PC-9 (cell line): ENCODE data around the gene DGCR2. TPM values are rescaled to one million over a fixed set of nuclear protein-coding genes. Genes with fewer than 3 reads are reported as not detected.

ENCODE experiments used
- BruUV-seq: library from RNA; stranded (reverse); fragments of 400-500 nt; replicated peaks from 2 replicates; lab custom pipeline; 2021; lab: Mats Ljungman, UMichigan
- CTCF ChIA-PET: fragments of 300-600 bp; sonication (Branson Sonifier 250); formaldehyde crosslinking; loops from one replicate; lab custom pipeline; 2022; ENCODE audit warnings: antibody characterized with exemption; lab: Charles Lee
- POLR2A ChIA-PET: fragments of 300-600 bp; sonication (Branson Sonifier 250); formaldehyde crosslinking; loops from one replicate; lab custom pipeline; 2022; ENCODE audit warnings: antibody characterized with exemption; ENCODE audit not compliant: unreplicated experiment; lab: Charles Lee
- DNase-seq, 2 experiments: peaks; one replicate each; pipeline versions ENCODE4 v3.0.0 to v3.0.0-alpha.2; 2015 to 2022; ENCODE audit warnings: mixed read lengths in 1 of 2
- H2AFZ ChIP-seq: fragments of 200-600 bp; sonication (generic); 2 replicates; pipeline ENCODE4 v1.8.1; 2017; ENCODE audit warnings: antibody characterized with exemption
- H3F3A ChIP-seq: fragments of 200-600 bp; sonication (generic); 2 replicates; pipeline ENCODE4 v1.8.1; 2017; ENCODE audit warnings: antibody characterized with exemption, mild to moderate bottlenecking, low read depth; ENCODE audit not compliant: insufficient read depth
- H3K27ac ChIP-seq: fragments of 200-600 bp; sonication (generic); 2 replicates; pipeline ENCODE4 v1.6.1; 2016; ENCODE audit warnings: mixed run types
- H3K27me3 ChIP-seq: fragments of 200-600 bp; sonication (generic); 2 replicates; pipeline ENCODE4 v1.6.1; 2016; ENCODE audit warnings: low read depth, mixed run types; ENCODE audit not compliant: insufficient read depth
- H3K36me3 ChIP-seq: fragments of 200-600 bp; sonication (generic); 2 replicates; pipeline ENCODE4 v1.6.1; 2016; ENCODE audit warnings: low read depth, mixed run types
- H3K4me1 ChIP-seq: fragments of 200-600 bp; sonication (generic); replicated peaks from 2 replicates; pipeline ENCODE4 v1.6.1; 2016; ENCODE audit warnings: mixed run types; ENCODE audit not compliant: insufficient read depth
- H3K4me2 ChIP-seq: fragments of 200-600 bp; sonication (generic); 2 replicates; pipeline ENCODE4 v1.6.1; 2017; ENCODE audit warnings: mixed run types
- H3K4me3 ChIP-seq: fragments of 200-600 bp; sonication (generic); 2 replicates; pipeline ENCODE4 v1.6.1; 2016; ENCODE audit warnings: mixed run types
- H3K79me2 ChIP-seq: fragments of 200-600 bp; sonication (generic); 2 replicates; pipeline ENCODE4 v1.6.1; 2017; ENCODE audit warnings: low read depth, mixed run types
- H3K9me2 ChIP-seq: fragments of 200-600 bp; sonication (generic); 2 replicates; pipeline ENCODE4 v1.8.1; 2017; ENCODE audit warnings: mild to moderate bottlenecking; ENCODE audit not compliant: insufficient read depth
- H3K9me3 ChIP-seq: fragments of 200-600 bp; sonication (generic); 2 replicates; pipeline ENCODE4 v1.8.1; 2016; ENCODE audit warnings: low read depth; ENCODE audit not compliant: insufficient read depth
- H4K20me1 ChIP-seq: fragments of 200-600 bp; sonication (generic); 2 replicates; pipeline ENCODE4 v1.8.1; 2017; ENCODE audit not compliant: insufficient read depth
- EZH2 ChIP-seq: fragments of 200-600 bp; sonication (generic); IDR thresholded peaks from 2 replicates; pipeline ENCODE4 v1.8.0; 2017; ENCODE audit warnings: antibody characterized with exemption, low read depth
- intact Hi-C: fragments of 100-400 bp; cut with micrococcal nuclease; formaldehyde crosslinking; loops from one replicate; pipeline ENCODE4 v1.10.0; 2022; ENCODE audit not compliant: unreplicated experiment
- total RNA-seq: library from RNA; stranded (reverse); gene quantifications from 2 replicates; pipeline ENCODE4 v1.2.3, GENCODE V29; 2021
- TF ChIP-seq, protein P1 (sequence below): fragments of 200-600 bp; sonication (generic); conservative IDR thresholded peaks from 2 replicates; pipeline ENCODE4 v1.6.1; 2017; ENCODE audit warnings: mixed run types, antibody characterized with exemption, mild to moderate bottlenecking, moderate library complexity

DGCR2 gene
- total RNA-seq, 1 experiment from 2014 or later = 37.6 TPM

GRCh38 chr22:19065298-19065859 is 56.8 kb downstream of the DGCR2 start:
- no peak overlapping the region for H2AFZ ChIP-seq
- H3K9me2 ChIP-seq = no peaks in the 10 kb centered on the region
- no peaks in the 10 kb centered on the region for H3K36me3 ChIP-seq
- TF ChIP-seq, protein P1, sequence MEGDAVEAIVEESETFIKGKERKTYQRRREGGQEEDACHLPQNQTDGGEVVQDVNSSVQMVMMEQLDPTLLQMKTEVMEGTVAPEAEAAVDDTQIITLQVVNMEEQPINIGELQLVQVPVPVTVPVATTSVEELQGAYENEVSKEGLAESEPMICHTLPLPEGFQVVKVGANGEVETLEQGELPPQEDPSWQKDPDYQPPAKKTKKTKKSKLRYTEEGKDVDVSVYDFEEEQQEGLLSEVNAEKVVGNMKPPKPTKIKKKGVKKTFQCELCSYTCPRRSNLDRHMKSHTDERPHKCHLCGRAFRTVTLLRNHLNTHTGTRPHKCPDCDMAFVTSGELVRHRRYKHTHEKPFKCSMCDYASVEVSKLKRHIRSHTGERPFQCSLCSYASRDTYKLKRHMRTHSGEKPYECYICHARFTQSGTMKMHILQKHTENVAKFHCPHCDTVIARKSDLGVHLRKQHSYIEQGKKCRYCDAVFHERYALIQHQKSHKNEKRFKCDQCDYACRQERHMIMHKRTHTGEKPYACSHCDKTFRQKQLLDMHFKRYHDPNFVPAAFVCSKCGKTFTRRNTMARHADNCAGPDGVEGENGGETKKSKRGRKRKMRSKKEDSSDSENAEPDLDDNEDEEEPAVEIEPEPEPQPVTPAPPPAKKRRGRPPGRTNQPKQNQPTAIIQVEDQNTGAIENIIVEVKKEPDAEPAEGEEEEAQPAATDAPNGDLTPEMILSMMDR = no peak
- no peak for TF ChIP-seq EZH2
- no peak overlapping the region for H3K4me3 ChIP-seq
- no peaks in the 10 kb centered on the region for H3K9me3 ChIP-seq
- ChIA-PET CTCF (no interaction called here), POLR2A (no interaction called here)
- DNase-seq = no peak
- no TSS peak for BruUV-seq
- H3K4me1 ChIP-seq = no peaks in the 10 kb centered on the region
- H3K4me2 ChIP-seq = no peak overlapping the region
- H3F3A ChIP-seq = no peaks in the 10 kb centered on the region
- H3K27me3 ChIP-seq = no peaks in the 10 kb centered on the region
- intact Hi-C loops = no loop called here
- H3K27ac ChIP-seq = no peak overlapping the region
- no peaks in the 10 kb centered on the region for H4K20me1 ChIP-seq
- no peaks in the 10 kb centered on the region for H3K79me2 ChIP-seq

DNA sequence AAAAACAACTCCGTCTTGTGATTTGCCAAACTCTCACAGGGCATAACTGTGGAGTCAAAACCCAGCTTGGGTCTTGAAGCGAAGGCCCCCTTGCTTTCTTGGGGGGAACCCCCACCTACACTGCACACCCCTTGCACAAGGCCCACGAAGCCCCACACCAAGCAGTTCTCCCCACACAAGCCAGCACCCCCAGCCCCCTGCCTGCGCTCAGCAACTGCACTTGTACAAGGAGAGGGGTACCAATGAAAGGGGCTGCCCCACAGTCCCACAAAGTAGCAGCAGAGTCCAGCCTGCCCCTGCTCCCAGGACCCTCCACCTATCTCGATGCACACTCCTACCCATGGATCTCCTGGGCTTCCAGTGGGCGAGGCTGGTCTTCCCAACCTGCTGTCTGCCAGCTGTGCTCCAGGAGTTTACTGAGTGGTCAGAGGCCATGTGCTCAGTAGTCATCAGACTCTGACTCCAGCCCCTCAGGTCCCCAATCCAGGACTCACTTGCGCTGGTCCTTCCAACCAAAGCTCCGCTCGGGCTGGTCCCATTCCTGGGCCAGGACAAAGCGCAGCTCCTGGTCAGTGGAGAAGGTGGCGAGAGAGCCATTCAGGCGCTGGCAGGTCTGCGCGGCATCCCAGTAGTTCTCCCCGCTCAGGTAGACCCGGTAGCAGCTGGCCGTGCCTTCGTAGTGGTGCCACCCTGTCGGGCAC is 57.7 kb downstream of the DGCR2 start:
- H3K4me3 ChIP-seq = no peak overlapping the region
- no peaks in the 10 kb centered on the region for H3K4me1 ChIP-seq
- no peak overlapping the region for H3K27ac ChIP-seq
- no peaks in the 10 kb centered on the region for H3F3A ChIP-seq
- no peaks in the 10 kb centered on the region for H3K79me2 ChIP-seq
- BruUV-seq = no TSS peak
- no peaks in the 10 kb centered on the region for H3K9me2 ChIP-seq
- H3K27me3 ChIP-seq = no peaks in the 10 kb centered on the region
- DNase-seq = no peak
- H3K9me3 ChIP-seq = no peaks in the 10 kb centered on the region
- CTCF ChIA-PET = no interaction called here
- H2AFZ ChIP-seq = no peak overlapping the region
- intact Hi-C loops = no loop called here
- POLR2A ChIA-PET = no interaction called here
- H3K36me3 ChIP-seq = no peaks in the 10 kb centered on the region
- no peaks in the 10 kb centered on the region for H4K20me1 ChIP-seq
- H3K4me2 ChIP-seq = no peak overlapping the region
- no peak for TF ChIP-seq EZH2
- TF ChIP-seq, protein P1 = no peak

- no peak overlapping the region for H3K4me3 ChIP-seq
- intact Hi-C loops = no loop called here
- no peak overlapping the region for H3K4me2 ChIP-seq
- ChIA-PET CTCF (no interaction called here), POLR2A (no interaction called here)
- H3K27me3 ChIP-seq = no peaks in the 10 kb centered on the region
- no peaks in the 10 kb centered on the region for H3K36me3 ChIP-seq
- no peaks in the 10 kb centered on the region for H3K79me2 ChIP-seq
- TF ChIP-seq EZH2 = no peak
- TF ChIP-seq, protein P1 = no peak
- no peaks in the 10 kb centered on the region for H3K9me2 ChIP-seq
- H3K27ac ChIP-seq = no peak overlapping the region
- no peaks in the 10 kb centered on the region for H4K20me1 ChIP-seq
- H2AFZ ChIP-seq = no peak overlapping the region
- DNase-seq = no peak
- H3K9me3 ChIP-seq = no peaks in the 10 kb centered on the region
- BruUV-seq = no TSS peak
- H3F3A ChIP-seq = no peaks in the 10 kb centered on the region
- no peaks in the 10 kb centered on the region for H3K4me1 ChIP-seq
Measured at GRCh38 chr22:19063581-19064353, 58.4 kb downstream of the DGCR2 start.
